Right lobe of liver (tissue), 4 donors: ENCODE measurements around the gene SLC6A3.

ENCODE experiments used
- POLR2A ChIP-seq: fragments of 450-650 bp; IDR thresholded peaks from one replicate; pipeline ENCODE4 v1.6.1; 2017; ENCODE audit warnings: antibody characterized with exemption, mild to moderate bottlenecking
- TF ChIP-seq, protein P1 (sequence below), 4 donors: fragments of 200-600 bp in 3 of 4; fragments of 450-650 bp in 1 of 4; IDR thresholded peaks; one replicate each; pipeline versions ENCODE4 v1.5.1 to v1.8.0; 2016 to 2022; ENCODE audit warnings: antibody characterized with exemption in 4 of 4, mild to moderate bottlenecking in 2 of 4
- donor health status: DM: no; HTN: no; CAD: no.
- donor health status: DM: no; HTN: no; CAD: no.
- donor health status: DM: no; HTN: yes; CAD: no.

DNA sequence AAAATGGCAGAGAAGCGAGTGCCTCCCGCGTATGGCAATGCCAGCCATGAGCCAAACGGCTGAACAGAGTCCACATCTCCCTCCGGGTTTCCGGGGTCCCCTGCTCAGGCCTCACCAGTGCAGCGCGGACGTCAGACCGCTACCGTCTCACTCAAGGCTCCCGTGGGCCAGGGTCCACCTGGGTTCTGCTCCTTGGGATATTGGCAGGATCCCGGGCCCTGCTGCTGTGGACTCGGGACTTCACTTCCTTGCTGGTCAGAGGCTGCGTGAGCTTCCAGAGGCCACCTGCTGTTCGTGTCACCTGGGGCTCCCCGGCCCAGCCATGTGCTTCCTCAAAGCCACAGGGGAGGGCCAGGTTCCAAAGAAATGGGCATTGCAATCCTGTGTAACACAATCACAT, 61.9 kb downstream of the SLC6A3 start:
- no peak for TF ChIP-seq POLR2A
- TF ChIP-seq, protein P1, sequence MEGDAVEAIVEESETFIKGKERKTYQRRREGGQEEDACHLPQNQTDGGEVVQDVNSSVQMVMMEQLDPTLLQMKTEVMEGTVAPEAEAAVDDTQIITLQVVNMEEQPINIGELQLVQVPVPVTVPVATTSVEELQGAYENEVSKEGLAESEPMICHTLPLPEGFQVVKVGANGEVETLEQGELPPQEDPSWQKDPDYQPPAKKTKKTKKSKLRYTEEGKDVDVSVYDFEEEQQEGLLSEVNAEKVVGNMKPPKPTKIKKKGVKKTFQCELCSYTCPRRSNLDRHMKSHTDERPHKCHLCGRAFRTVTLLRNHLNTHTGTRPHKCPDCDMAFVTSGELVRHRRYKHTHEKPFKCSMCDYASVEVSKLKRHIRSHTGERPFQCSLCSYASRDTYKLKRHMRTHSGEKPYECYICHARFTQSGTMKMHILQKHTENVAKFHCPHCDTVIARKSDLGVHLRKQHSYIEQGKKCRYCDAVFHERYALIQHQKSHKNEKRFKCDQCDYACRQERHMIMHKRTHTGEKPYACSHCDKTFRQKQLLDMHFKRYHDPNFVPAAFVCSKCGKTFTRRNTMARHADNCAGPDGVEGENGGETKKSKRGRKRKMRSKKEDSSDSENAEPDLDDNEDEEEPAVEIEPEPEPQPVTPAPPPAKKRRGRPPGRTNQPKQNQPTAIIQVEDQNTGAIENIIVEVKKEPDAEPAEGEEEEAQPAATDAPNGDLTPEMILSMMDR (IDR thresholded peaks at IDR 0.05) = no peak
